GM19463 (cell line): ENCODE measurements around the gene TEX14.
A peak's percentile ranks its signal among the peaks of the same experiment; 100 is the strongest.

Experiments
- ATAC-seq: cut with Tn5 transposase; IDR thresholded peaks from one replicate; pipeline ENCODE4 v1.9.1; 2021; ENCODE audit warnings: mild to moderate bottlenecking, moderate library complexity; ENCODE audit not compliant: unreplicated experiment

Gene TEX14

GRCh38 chr17:58531661-58532554 is 159.9 kb downstream of the TEX14 start:
- ATAC-seq: peak; percentile 74

GRCh38 chr17:58531122-58531521 is 160.7 kb downstream of the TEX14 start:
- ATAC-seq: no peak

GRCh38 chr17:58530655-58531054 is 161.2 kb downstream of the TEX14 start:
- no peak for ATAC-seq

GRCh38 chr17:58529275-58529674 is 162.6 kb downstream of the TEX14 start:
- no peak for ATAC-seq

- ATAC-seq: no peak
Observed at GRCh38 chr17:58528443-58528842, 163.4 kb downstream of the TEX14 start.

GRCh38 chr17:58527949-58528348 is 163.9 kb downstream of the TEX14 start:
- ATAC-seq: no peak

GRCh38 chr17:58527306-58527705 is 164.5 kb downstream of the TEX14 start:
- ATAC-seq: no peak

- ATAC-seq: no peak
Observed at GRCh38 chr17:58525239-58525638, 166.6 kb downstream of the TEX14 start.

GRCh38 chr17:58521680-58522079 is 170.2 kb downstream of the TEX14 start:
- ATAC-seq: no peak

GRCh38 chr17:58520843-58521430 is 170.9 kb downstream of the TEX14 start:
- no peak for ATAC-seq

- ATAC-seq: peak; percentile 77
Observed at GRCh38 chr17:58517928-58518609, 173.8 kb downstream of the TEX14 start.

- no peak for ATAC-seq
Observed at GRCh38 chr17:58517378-58517927, 174.4 kb downstream of the TEX14 start.

- no peak for ATAC-seq
Observed at GRCh38 chr17:58516644-58517377, 175.0 kb downstream of the TEX14 start.

GRCh38 chr17:58515286-58515685 is 176.6 kb downstream of the TEX14 start:
- no peak for ATAC-seq

- ATAC-seq: no peak
Observed at GRCh38 chr17:58514770-58515157, 177.1 kb downstream of the TEX14 start.

GRCh38 chr17:58513965-58514769 is 177.7 kb downstream of the TEX14 start, which contains the start of gene MTMR4:
Gene MTMR4 (minus strand): TSS chr17:58514638. CDS start chr17:58514407, 231 bp downstream.
- peak; percentile 21 for ATAC-seq

GRCh38 chr17:58513267-58513964 is 178.4 kb downstream of the TEX14 start:
- ATAC-seq: no peak

GRCh38 chr17:58510075-58510474 is 181.8 kb downstream of the TEX14 start:
- ATAC-seq: no peak

GRCh38 chr17:58508341-58509067 is 183.3 kb downstream of the TEX14 start:
- ATAC-seq: no peak
